K562 (cell line): Measurements from ENCODE around the gene IGF1R. TPM values are rescaled to one million over a fixed set of nuclear protein-coding genes. Genes with fewer than 3 reads are reported as not detected.

Experiments
- ATF1 ChIP-seq, 2 experiments: fragments of 450-650 bp in 1 of 2; IDR thresholded peaks; 2 replicates each; pipeline ENCODE4 v1.6.1; 2016; ENCODE audit warnings: missing compliant biosample characterization in 1 of 2, missing genetic modification characterization in 1 of 2
- E2F6 ChIP-seq, 2 experiments: IDR thresholded peaks; 2 replicates each; pipeline ENCODE4 v1.6.1; 2011; ENCODE audit warnings: borderline replicate concordance in 1 of 2, control low read depth in 1 of 2, low read depth in 1 of 2, low read length in 1 of 2, mild to moderate bottlenecking in 1 of 2, mixed read lengths in 1 of 2, moderate library complexity in 1 of 2; ENCODE audit not compliant: insufficient read depth in 1 of 2, insufficient read length in 1 of 2, poor library complexity in 1 of 2, severe bottlenecking in 1 of 2; ENCODE audit errors: extremely low read depth in 1 of 2
- MAX ChIP-seq: sonication (generic); formaldehyde crosslinking; IDR thresholded peaks from 2 replicates; pipeline ENCODE4 v1.9.0; 2022; ENCODE audit warnings: mild to moderate bottlenecking, missing genetic modification reagents
- MAZ ChIP-seq, 2 experiments: fragments of 450-650 bp in 1 of 2; sonication (generic) in 1 of 2; formaldehyde crosslinking; IDR thresholded peaks in 1 of 2; conservative IDR thresholded peaks in 1 of 2; 2 replicates each; pipeline versions ENCODE4 v1.4.0 to v1.5.0; 2020; ENCODE audit warnings: mild to moderate bottlenecking in 1 of 2, missing genetic modification reagents in 1 of 2
- MITF ChIP-seq: IDR thresholded peaks from 2 replicates; pipeline ENCODE4 v1.6.1; 2014; ENCODE audit warnings: antibody characterized with exemption
- RAD51 ChIP-seq: fragments of 450-650 bp; IDR thresholded peaks from 2 replicates; pipeline ENCODE4 v1.7.1; 2016; ENCODE audit warnings: low read depth, mild to moderate bottlenecking, borderline replicate concordance
- RNF2 ChIP-seq: sonication (generic); IDR thresholded peaks from 2 replicates; pipeline ENCODE4 v1.6.1; 2016
- ZFX ChIP-seq: sonication (generic); formaldehyde crosslinking; IDR thresholded peaks from 2 replicates; pipeline ENCODE4 v1.8.0; 2022; ENCODE audit warnings: mild to moderate bottlenecking, missing genetic modification reagents, moderate library complexity
- polyA plus RNA-seq, 8 experiments: library from polyadenylated mRNA; depleted of rRNA in 4 of 8; stranded (reverse) in 5 of 8; unstranded in 3 of 8; fragments of >200 nt; fragmentation: Nextera tagmentation in 2 of 8; fragmentation: Illumina TruSeq in 1 of 8; extraction: Ambion mirVana in 2 of 8; extraction: Trizol in 1 of 8; gene quantifications; 2 replicates each; pipeline versions ENCODE4 v1.2.1 to v1.2.3, GENCODE V29; 2011 to 2014; ENCODE audit warnings: inconsistent platforms in 1 of 8, missing spikeins in 1 of 8
- total RNA-seq, 7 experiments: library from RNA; depleted of rRNA in 6 of 7; stranded (reverse); fragments of >200 nt in 6 of 7; fragmentation: Illumina TruSeq in 2 of 7; extraction: Trizol in 2 of 7; gene quantifications; 2 replicates each; pipeline versions ENCODE4 v1.2.1 to v1.2.3, GENCODE V29; 2011 to 2021; ENCODE audit warnings: low replicate concordance in 1 of 7
- TF ChIP-seq, protein P1 (sequence below), 2 experiments: fragments of 450-650 bp; IDR thresholded peaks; 2 replicates each; pipeline ENCODE4 v1.6.1; 2018; ENCODE audit warnings: mild to moderate bottlenecking in 2 of 2, low read depth in 1 of 2; ENCODE audit not compliant: partially characterized antibody in 2 of 2
- TF ChIP-seq, protein P2 (sequence below): sonication (generic); formaldehyde crosslinking; IDR thresholded peaks from 2 replicates; pipeline ENCODE4 v1.8.0; 2022; ENCODE audit warnings: missing genetic modification reagents, mild to moderate bottlenecking, moderate library complexity, borderline replicate concordance
- TF ChIP-seq, protein P3 (sequence below): fragments of 250-450 bp; sonication (Bioruptor Pico); IDR thresholded peaks from 2 replicates; pipeline ENCODE4 v1.8.0; 2021; ENCODE audit warnings: mild to moderate bottlenecking, moderate library complexity

The IGF1R gene
- total and polyA plus RNA-seq, 9 of the 15 experiments (the other 6 are each of a cell fraction or from before 2014, with no cell fraction given): 0.35 to 8.0 (median 1.6) TPM

- peak; percentile 32; the same call in 1 of the 2 replicates for TF ChIP-seq MITF
- TF ChIP-seq, protein P1, sequence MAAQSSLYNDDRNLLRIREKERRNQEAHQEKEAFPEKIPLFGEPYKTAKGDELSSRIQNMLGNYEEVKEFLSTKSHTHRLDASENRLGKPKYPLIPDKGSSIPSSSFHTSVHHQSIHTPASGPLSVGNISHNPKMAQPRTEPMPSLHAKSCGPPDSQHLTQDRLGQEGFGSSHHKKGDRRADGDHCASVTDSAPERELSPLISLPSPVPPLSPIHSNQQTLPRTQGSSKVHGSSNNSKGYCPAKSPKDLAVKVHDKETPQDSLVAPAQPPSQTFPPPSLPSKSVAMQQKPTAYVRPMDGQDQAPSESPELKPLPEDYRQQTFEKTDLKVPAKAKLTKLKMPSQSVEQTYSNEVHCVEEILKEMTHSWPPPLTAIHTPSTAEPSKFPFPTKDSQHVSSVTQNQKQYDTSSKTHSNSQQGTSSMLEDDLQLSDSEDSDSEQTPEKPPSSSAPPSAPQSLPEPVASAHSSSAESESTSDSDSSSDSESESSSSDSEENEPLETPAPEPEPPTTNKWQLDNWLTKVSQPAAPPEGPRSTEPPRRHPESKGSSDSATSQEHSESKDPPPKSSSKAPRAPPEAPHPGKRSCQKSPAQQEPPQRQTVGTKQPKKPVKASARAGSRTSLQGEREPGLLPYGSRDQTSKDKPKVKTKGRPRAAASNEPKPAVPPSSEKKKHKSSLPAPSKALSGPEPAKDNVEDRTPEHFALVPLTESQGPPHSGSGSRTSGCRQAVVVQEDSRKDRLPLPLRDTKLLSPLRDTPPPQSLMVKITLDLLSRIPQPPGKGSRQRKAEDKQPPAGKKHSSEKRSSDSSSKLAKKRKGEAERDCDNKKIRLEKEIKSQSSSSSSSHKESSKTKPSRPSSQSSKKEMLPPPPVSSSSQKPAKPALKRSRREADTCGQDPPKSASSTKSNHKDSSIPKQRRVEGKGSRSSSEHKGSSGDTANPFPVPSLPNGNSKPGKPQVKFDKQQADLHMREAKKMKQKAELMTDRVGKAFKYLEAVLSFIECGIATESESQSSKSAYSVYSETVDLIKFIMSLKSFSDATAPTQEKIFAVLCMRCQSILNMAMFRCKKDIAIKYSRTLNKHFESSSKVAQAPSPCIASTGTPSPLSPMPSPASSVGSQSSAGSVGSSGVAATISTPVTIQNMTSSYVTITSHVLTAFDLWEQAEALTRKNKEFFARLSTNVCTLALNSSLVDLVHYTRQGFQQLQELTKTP (IDR thresholded peaks at IDR 0.05; ENCODE audit: low read depth in 1 of 2, partially characterized antibody in 2 of 2): no peak
- peak; percentile 28; the same call in 1 of the 2 replicates for TF ChIP-seq RNF2
- TF ChIP-seq, protein P2, sequence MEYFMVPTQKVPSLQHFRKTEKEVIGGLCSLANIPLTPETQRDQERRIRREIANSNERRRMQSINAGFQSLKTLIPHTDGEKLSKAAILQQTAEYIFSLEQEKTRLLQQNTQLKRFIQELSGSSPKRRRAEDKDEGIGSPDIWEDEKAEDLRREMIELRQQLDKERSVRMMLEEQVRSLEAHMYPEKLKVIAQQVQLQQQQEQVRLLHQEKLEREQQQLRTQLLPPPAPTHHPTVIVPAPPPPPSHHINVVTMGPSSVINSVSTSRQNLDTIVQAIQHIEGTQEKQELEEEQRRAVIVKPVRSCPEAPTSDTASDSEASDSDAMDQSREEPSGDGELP: peak; percentile 70; the same call in 1 of the 2 replicates
- TF ChIP-seq ATF1 (CRISPR knock-in tag; IDR thresholded peaks at IDR 0.05): no peak
- TF ChIP-seq ATF1 (tag; IDR thresholded peaks at IDR 0.05): 0 out of 2 replicates have a peak, but pooled peaks have one; percentile 16
- TF ChIP-seq ZFX (CRISPR knock-in tag): peak; percentile 62
- TF ChIP-seq, protein P3, sequence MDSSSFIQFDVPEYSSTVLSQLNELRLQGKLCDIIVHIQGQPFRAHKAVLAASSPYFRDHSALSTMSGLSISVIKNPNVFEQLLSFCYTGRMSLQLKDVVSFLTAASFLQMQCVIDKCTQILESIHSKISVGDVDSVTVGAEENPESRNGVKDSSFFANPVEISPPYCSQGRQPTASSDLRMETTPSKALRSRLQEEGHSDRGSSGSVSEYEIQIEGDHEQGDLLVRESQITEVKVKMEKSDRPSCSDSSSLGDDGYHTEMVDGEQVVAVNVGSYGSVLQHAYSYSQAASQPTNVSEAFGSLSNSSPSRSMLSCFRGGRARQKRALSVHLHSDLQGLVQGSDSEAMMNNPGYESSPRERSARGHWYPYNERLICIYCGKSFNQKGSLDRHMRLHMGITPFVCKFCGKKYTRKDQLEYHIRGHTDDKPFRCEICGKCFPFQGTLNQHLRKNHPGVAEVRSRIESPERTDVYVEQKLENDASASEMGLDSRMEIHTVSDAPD: no peak
- TF ChIP-seq MAZ (CRISPR knock-in tag; conservative IDR thresholded peaks at IDR 0.05 in 1 of 2, IDR thresholded peaks at IDR 0.05 in 1 of 2): 0 out of 4 replicates have a peak, but pooled peaks of 1 of the 2 experiments have one; percentile 20
- TF ChIP-seq RAD51: peak; percentile 97
- TF ChIP-seq MAX: peak; percentile 96
- TF ChIP-seq E2F6 (IDR thresholded peaks at IDR 0.05; ENCODE audit: borderline replicate concordance in 1 of 2, extremely low read depth in 1 of 2, insufficient read depth in 1 of 2, insufficient read length in 1 of 2, low read depth in 1 of 2, low read length in 1 of 2, poor library complexity in 1 of 2, severe bottlenecking in 1 of 2): peak; percentile 85 to 95
These were observed 217.3 kb downstream of the IGF1R start (continued) for GRCh38 chr15:98865397-98866339.
